SK-N-SH (cell line): ENCODE results near the gene SHH.

Source experiments
- CTCF ChIP-seq: fragments of 200-600 bp; sonication (generic); IDR thresholded peaks from 2 replicates; pipeline ENCODE4 v1.6.1; 2017; ENCODE audit warnings: antibody characterized with exemption, mild to moderate bottlenecking, moderate library complexity
- GABPA ChIP-seq: IDR thresholded peaks from 2 replicates; pipeline ENCODE4 v1.4.0; 2012; ENCODE audit warnings: low read depth, mild to moderate bottlenecking
- POLR2AphosphoS5 ChIP-seq: IDR thresholded peaks from 2 replicates; pipeline ENCODE4 v1.6.1; 2012; ENCODE audit warnings: low read depth, low read length
- RAD21 ChIP-seq: IDR thresholded peaks from 2 replicates; pipeline ENCODE4 v1.6.1; 2012; ENCODE audit warnings: mild to moderate bottlenecking, low read length
- SIN3A ChIP-seq: IDR thresholded peaks from 2 replicates; pipeline ENCODE4 v1.6.1; 2012; ENCODE audit warnings: low read depth, mild to moderate bottlenecking, low read length, moderate library complexity, borderline replicate concordance
- TAF1 ChIP-seq: IDR thresholded peaks from 2 replicates; pipeline ENCODE4 v1.6.1; 2012; ENCODE audit warnings: low read depth, mild to moderate bottlenecking, low read length, moderate library complexity, borderline replicate concordance

GRCh38 chr7:155844019-155844453 is 31.8 kb upstream of the SHH start:
- TF ChIP-seq TAF1 (no peak), GABPA (no peak), CTCF (no peak), RAD21 (no peak), SIN3A (no peak), POLR2AphosphoS5 (no peak)
